Pulmonary artery endothelial cell (primary cell): ENCODE results near the gene FDX2. TPM values are rescaled to one million over a fixed set of nuclear protein-coding genes. Genes with fewer than 3 reads are reported as not detected.

Experiments used
- total RNA-seq: library from RNA; depleted of rRNA; stranded (reverse); fragments of >200 nt; gene quantifications from 2 replicates; pipeline ENCODE4 v1.2.3, GENCODE V29; 2014

The FDX2 gene
- total RNA-seq, 1 donor from 2014 or later: 25.8 TPM

Other genes starting within 250 kb of the FDX2 start
- gene SHFL, start 229.7 kb downstream of the FDX2 start, total RNA-seq: 22.9 and 23.8 TPM in 2 replicates
- 0.20 and 0.28 TPM in 2 replicates for gene ANGPTL6, start 213.3 kb downstream of the FDX2 start, total RNA-seq
- gene PPAN, start 209.7 kb downstream of the FDX2 start, total RNA-seq: 41.2 and 51.6 TPM in 2 replicates
- gene P2RY11, start 204.3 kb downstream of the FDX2 start, total RNA-seq: 2.2 and 4.0 TPM in 2 replicates
- gene EIF3G, start 196.1 kb downstream of the FDX2 start, total RNA-seq: 335 and 417 TPM in 2 replicates
- 39.4 and 61.7 TPM in 2 replicates for gene DNMT1, start 121.1 kb downstream of the FDX2 start, total RNA-seq
- gene S1PR2, start 84.7 kb downstream of the FDX2 start, total RNA-seq: 0.25 and 0.46 TPM in 2 replicates
- 32.6 and 35.9 TPM in 2 replicates for gene MRPL4, start 63.8 kb downstream of the FDX2 start, total RNA-seq
- gene ICAM1, start 44.9 kb downstream of the FDX2 start, total RNA-seq: 20.1 and 42.0 TPM in 2 replicates
- 0.40 and 0.95 TPM in 2 replicates for gene ICAM4, start 29.1 kb downstream of the FDX2 start, total RNA-seq
- gene ICAM5, start 26.1 kb downstream of the FDX2 start, total RNA-seq: 0.13 and 0.25 TPM in 2 replicates
- 0.26 and 0.56 TPM in 2 replicates for gene ZGLP1, start 6.2 kb downstream of the FDX2 start, total RNA-seq
- gene RAVER1, start 17.5 kb upstream of the FDX2 start, total RNA-seq: 10.3 and 13.8 TPM in 2 replicates
- gene ICAM3, start 23.6 kb upstream of the FDX2 start, total RNA-seq: 11.1 TPM in 2 replicates
- gene TYK2, start 64.6 kb upstream of the FDX2 start, total RNA-seq: 96.9 and 143 TPM in 2 replicates
- gene CDC37, start 87.5 kb upstream of the FDX2 start, total RNA-seq: 335 and 371 TPM in 2 replicates
- 2.6 and 2.7 TPM in 2 replicates for gene PDE4A, start 104.5 kb upstream of the FDX2 start, total RNA-seq
- 86.3 and 103 TPM in 2 replicates for gene KEAP1, start 187.3 kb upstream of the FDX2 start, total RNA-seq
- gene S1PR5, start 201.4 kb upstream of the FDX2 start, total RNA-seq: not detected in 2 replicates
- 12.1 and 12.5 TPM in 2 replicates for gene ATG4D, start 227.9 kb upstream of the FDX2 start, total RNA-seq
- gene KRI1, start 250.0 kb upstream of the FDX2 start, total RNA-seq: 9.8 and 13.7 TPM in 2 replicates